Erythroblast (primary cell): ENCODE measurements around the gene ZBTB34.
A peak's percentile ranks its signal among the peaks of the same experiment; 100 is the strongest.
"Not testable (repeated sequence)": the region's sequence is repeated elsewhere in the genome, so short reads cannot be mapped to it uniquely, and the experiment has no call there.

ENCODE experiments used
- DNase-seq, 2 experiments: peaks; one replicate each; lab custom pipeline; 2025; lab: John Stamatoyannopoulos, UW
- GATA1 ChIP-seq: IDR thresholded peaks from 2 replicates; pipeline ENCODE4 v1.6.1; 2011; ENCODE audit warnings: low read depth, mild to moderate bottlenecking, control low read depth, low read length, moderate library complexity
- POLR2A ChIP-seq: IDR thresholded peaks from 2 replicates; pipeline ENCODE4 v1.6.1; 2011; ENCODE audit warnings: mild to moderate bottlenecking, low read length

The ZBTB34 gene, protein sequence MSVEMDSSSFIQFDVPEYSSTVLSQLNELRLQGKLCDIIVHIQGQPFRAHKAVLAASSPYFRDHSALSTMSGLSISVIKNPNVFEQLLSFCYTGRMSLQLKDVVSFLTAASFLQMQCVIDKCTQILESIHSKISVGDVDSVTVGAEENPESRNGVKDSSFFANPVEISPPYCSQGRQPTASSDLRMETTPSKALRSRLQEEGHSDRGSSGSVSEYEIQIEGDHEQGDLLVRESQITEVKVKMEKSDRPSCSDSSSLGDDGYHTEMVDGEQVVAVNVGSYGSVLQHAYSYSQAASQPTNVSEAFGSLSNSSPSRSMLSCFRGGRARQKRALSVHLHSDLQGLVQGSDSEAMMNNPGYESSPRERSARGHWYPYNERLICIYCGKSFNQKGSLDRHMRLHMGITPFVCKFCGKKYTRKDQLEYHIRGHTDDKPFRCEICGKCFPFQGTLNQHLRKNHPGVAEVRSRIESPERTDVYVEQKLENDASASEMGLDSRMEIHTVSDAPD

DNA sequence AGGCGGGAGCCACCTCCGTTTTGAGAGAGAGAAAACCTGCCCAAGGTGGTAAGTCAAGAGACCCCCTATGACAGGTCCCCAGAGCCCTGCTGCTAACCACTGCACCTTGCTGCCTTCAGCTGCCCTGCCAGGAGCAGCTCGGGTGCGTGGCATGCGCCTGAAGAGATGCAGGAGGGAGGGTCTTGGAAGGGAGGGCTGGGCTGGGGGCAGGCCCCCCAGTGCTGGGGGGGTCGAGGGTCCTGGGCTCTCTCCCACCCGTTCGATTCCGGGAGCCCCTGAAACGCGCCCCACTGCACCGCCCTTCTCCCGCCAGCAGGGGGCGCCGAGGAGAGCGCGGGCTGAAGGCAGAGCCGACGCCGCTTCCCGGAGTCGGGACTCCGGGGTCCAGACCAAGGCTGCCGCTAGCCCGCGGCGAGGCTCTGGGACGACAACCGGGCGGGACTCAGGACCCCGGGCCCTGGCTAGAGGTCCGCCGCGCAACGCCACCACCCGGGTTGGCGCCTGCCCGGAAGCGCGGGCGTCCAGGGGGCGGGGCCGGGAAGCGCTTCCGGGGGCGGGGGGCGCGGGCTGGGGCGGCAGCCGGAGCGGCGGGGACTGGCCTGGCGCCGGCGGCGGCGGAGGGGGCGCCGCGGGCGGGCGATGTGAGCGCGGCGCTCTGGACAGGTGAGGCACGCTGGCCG lies at the start of gene ZBTB34:
ZBTB34 (plus strand) TSS at position 563 of the 680 bp plus-strand sequence. CDS start 18,761 bp downstream, outside the sequence.
- TF ChIP-seq GATA1 (no peak), POLR2A (peak; percentile 24)
- peak; percentile 75 to 88 for DNase-seq

DNA sequence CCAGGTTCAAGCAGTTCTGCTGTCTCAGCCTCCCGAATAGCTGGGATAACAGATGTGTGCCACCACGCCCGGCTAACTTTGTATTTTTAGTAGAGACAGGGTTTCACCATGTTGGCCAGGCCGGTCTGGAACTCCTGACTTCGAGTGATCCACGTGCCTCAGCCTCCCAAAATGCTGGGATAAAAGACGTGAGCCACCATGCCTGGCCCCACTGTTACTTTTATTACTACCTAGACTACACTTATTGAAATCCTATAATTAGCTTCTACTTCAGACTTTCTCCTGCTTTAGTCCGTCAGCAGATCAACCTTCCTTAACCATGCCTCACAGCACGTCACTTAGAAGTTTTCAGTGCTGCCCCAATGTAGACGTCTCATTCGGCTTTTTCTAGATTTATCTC lies 47.4 kb upstream of the ZBTB34 start:
- TF ChIP-seq POLR2A (no peak), GATA1 (no peak)
- no peak for DNase-seq

DNA sequence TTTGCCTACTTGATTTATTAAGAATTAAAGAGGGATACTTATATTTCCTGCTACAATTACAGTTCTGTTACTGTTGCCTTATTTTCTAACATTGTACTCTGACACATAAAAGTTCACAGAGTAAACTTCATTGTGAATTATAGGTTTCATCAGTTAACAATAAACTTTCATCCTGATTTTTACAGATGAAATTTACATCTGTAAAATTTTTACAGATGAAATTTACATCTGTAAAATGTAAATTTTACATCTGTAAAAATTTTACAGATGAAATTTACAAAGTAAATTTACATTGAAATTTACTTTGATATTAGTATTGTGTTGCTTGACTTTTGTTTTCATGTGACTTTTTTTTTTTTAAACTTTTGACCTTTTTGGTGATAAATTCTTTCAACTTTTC lies 46.3 kb upstream of the ZBTB34 start:
- DNase-seq, result no peak
- TF ChIP-seq GATA1 (no peak), POLR2A (no peak)

DNA sequence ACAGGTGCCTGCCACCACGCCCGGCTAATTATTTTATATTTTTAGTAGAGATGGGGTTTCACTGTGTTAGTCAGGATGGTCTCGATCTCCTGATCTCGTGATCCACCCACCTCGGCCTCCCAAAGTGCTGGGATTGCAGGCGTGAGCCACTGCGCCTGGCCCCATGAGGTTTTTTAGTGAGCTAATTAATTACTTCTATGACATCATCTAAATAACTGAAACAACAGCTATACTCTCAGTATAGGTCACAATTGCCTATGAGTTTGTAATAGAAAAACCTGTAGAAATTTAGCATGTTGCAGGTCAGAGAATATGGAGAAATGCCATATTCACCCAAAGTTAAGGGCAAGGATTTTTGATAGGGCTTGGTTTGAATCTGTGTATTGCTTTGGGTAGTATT lies 42.8 kb upstream of the ZBTB34 start:
- DNase-seq, result not testable (repeated sequence)

DNA sequence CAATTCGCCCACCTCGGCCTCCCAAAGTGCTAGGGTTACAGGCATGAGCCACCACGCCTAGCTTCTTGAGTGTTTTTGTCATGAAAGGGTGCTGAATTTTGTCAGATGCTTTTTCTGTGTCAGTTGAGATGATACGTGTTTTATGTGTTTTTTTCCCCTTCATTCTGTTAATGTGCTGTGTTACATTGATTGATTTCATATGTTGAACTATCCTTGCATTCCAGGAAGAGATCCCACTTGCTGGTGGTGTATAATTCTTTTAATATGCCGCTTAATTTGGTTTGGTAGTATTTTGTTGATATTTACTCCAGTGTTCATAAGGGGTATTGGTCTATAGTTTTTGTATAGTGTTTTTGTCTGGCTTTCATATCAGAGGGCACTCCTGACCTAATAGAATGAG lies 42.0 kb upstream of the ZBTB34 start:
- no peak for TF ChIP-seq GATA1
- TF ChIP-seq POLR2A, result no peak
- peak; percentile 10 to 23 for DNase-seq

DNA sequence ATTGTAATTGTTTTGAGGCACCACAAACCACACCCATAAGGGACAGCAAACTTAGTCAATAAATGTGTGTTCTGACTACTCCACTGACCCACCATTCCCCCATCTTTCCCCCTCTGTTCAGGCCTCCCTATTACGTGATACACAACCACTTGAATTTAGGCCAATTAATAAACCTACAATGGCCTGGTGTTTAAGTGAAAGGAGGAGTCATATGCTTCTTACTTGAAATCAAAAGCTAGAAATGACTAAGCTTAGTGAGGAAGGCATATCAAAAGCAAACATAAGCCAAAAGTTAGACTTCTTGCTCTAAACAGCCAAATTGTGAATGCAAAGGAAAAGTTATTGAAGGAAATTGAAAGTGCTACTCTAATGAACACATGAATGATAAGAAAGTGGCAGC lies 41.0 kb upstream of the ZBTB34 start:
- TF ChIP-seq POLR2A (no peak), GATA1 (no peak)
- no peak for DNase-seq

DNA sequence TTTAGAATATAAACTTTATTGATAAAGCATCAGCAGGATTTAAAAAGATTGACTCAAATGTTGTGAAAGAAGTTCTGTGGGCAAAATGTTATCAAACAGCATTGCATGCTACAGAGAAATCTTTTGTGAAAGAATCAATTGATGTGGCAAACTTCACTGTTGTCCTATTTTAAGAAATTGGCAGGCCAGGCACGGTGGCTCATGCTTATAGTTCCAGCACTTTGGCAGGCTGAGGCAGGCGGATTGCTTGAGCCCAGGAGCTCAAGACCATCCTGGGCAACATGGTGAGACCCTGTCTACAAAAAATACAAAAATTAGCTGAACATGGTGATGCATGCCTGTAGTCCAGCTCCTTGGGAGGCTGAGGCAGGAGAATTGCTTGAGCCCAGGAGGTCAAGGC lies 38.2 kb upstream of the ZBTB34 start:
- DNase-seq, result no peak
- TF ChIP-seq GATA1 (no peak), POLR2A (no peak)

DNA sequence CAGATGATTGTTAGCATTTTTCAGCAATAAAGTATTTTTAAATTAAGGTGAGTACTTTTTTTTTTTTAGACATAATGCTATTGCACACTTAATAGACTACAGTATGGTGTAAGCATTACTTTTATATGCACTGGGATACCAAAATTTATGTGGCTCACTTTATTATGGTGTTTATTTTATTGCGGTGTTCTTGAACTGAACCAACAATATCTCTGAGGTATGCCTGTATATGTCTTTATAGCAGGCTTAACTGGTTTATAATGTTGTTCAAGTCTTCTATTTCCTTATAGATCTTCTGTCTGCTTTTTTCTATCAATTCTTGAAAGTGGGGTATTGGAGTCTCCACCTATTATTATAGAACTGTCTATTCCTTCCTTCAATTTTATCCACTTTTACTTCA lies 37.6 kb upstream of the ZBTB34 start:
- DNase-seq, result no peak
- no peak for TF ChIP-seq GATA1
- TF ChIP-seq POLR2A, result no peak

DNA sequence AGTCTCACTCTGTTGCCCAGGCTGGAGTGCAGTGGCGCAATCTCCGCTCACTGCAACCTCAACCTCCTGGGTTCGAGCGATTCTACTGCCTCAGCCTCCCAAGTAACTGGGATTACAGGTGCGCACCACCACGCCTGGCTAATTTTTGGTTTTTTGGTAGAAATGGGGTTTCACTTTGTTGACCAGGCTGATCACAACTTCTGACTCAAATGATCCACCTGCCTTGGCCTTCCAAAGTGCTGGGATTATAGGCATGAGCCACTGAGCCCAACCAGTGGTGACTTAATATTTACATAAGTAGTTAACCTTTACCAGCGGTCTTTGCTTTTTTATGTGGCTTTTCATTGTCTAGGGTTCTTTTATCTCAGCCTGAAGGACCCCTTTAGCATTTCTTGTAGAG lies 36.4 kb upstream of the ZBTB34 start:
- DNase-seq, result not testable (repeated sequence)

DNA sequence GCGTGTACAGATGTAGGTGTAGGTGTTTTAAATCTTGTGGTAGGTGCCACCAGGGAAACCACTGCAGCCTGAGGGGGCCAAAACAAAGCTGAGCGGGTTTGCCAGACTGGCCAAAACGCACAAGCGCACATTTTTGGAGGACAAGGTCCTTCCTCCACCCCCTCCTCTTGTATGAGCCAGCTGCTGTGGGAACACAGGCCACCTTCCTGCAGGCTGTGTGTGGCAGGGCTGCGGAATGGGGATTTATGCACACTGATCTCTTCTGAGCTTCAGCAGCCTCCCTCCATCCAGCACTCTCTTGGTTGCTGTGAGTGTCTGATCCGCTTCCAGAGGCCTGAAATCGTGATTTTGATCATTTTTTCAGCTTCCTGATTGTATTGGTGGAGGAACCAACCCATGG lies 33.2 kb upstream of the ZBTB34 start:
- no peak for DNase-seq
- TF ChIP-seq POLR2A, result no peak
- TF ChIP-seq GATA1, result no peak

DNA sequence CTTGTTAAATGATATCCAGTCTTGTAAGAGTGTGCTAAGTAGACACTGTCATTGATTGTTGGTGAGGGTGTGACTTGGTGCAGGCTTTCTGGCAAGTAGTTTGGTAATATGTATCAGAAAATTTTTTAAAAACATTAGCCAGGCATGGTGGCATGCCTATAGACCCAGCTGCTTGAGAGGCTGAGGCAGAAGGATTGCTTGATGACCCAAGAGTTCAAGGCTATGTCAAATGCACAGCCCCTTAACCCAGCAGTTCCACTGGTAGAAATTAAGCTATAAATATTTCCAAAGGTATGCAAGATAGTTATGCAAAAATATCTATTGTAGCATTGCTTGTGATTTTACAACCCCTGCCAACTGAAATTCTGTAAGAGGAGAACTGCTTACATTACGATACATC lies 31.4 kb upstream of the ZBTB34 start:
- no peak for DNase-seq
- TF ChIP-seq POLR2A (no peak), GATA1 (no peak)

DNA sequence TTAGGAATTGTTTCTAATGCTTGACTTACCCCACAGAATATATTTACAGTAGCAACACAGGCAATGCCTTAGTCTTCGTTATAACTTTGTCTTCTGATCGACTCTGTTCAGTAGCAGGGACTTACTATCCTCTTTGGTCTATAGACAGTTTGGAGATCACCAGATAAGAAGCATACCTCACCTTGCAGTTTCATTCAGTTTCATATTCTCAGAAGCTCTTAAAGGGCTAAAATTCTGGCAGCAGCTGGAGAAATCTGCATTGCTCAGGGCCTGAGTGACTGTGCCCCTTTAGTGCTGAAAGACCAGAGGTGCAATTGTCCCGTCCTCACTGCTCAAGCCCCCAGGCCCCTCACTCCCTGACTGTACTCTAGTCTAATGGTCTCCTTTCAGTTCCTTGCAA lies 29.6 kb upstream of the ZBTB34 start:
- TF ChIP-seq GATA1, result no peak
- TF ChIP-seq POLR2A, result no peak
- DNase-seq, result no peak

DNA sequence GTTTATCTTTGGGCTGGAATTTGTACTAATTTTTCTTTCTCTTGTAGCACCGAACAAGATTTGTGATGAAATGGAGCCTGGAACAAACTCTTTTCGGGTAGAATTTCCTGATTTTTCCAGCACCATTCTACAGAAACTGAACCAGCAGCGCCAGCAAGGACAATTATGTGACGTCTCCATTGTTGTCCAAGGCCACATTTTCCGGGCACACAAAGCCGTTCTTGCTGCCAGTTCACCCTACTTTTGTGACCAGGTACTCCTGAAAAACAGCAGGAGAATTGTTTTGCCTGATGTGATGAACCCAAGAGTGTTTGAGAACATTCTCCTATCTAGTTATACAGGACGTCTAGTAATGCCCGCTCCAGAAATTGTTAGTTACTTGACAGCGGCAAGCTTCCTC lies 28.0 kb upstream of the ZBTB34 start:
- TF ChIP-seq GATA1 (no peak), POLR2A (no peak)
- DNase-seq, result no peak

DNA sequence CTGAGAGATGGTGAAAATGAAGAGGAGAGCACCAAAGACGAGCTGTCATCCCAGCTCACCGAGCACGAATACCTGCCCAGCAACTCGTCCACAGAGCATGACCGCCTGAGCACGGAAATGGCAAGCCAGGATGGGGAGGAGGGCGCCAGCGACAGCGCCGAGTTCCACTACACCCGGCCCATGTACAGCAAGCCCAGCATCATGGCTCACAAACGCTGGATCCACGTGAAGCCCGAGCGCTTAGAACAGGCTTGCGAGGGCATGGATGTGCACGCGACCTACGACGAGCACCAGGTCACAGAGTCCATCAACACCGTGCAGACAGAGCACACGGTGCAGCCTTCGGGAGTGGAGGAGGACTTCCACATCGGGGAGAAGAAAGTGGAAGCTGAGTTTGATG lies 27.4 kb upstream of the ZBTB34 start:
- DNase-seq, result no peak
- TF ChIP-seq GATA1, result no peak
- no peak for TF ChIP-seq POLR2A
